SHP77 treated with DMSO at 0.1 percent for 48 hours (cell line): ENCODE results near the gene GMEB2.
A peak's percentile ranks its signal among the peaks of the same experiment; 100 is the strongest.
"Not testable (repeated sequence)": the region's sequence is repeated elsewhere in the genome, so short reads cannot be mapped to it uniquely, and the experiment has no call there.

Source experiments
- DNase-seq: peaks from one replicate; lab custom pipeline; 2025; lab: John Stamatoyannopoulos, UW

The GMEB2 gene

DNA sequence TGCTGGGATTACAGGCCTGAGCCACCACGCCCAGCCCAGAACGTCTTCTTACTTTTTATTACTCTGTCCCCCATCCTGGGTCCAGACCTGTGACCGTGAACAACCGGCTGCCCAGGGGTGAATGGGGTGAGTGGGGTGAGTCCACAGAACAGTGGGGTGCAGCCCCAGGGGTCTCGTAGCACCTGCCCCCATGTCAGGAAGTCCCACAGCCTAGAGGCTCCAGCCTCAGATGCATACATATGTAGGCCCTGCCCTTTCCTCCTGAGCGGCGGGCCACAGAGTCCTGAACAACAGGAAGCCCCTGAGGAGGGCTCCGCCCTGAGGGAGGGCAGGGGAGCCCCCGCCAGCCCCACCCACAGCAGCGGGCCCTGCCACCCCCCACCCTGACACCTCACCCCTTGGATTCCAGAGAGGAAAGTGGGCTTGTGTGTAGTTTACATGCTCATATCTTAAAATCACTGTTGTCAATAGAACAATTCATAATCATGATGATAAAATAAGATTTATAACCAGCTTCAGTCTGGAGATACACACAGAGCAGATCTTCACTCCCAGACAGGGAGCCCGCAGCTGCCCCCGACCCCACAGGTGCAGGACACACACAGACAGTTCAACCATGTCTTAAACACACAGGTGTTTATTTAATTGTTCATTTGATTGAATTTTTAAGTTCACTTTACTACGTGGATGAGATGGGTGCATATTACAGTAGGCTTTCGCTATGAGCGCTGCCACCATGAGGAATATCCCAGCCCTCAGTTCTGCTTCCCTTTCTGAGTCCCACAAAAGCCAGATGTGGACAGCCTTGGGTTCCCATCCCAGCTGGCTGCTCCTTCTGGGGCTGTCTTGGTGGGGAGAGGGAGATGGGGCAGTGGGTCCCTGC, 12.4 kb upstream of the GMEB2 start:
- DNase-seq: no peak

DNA sequence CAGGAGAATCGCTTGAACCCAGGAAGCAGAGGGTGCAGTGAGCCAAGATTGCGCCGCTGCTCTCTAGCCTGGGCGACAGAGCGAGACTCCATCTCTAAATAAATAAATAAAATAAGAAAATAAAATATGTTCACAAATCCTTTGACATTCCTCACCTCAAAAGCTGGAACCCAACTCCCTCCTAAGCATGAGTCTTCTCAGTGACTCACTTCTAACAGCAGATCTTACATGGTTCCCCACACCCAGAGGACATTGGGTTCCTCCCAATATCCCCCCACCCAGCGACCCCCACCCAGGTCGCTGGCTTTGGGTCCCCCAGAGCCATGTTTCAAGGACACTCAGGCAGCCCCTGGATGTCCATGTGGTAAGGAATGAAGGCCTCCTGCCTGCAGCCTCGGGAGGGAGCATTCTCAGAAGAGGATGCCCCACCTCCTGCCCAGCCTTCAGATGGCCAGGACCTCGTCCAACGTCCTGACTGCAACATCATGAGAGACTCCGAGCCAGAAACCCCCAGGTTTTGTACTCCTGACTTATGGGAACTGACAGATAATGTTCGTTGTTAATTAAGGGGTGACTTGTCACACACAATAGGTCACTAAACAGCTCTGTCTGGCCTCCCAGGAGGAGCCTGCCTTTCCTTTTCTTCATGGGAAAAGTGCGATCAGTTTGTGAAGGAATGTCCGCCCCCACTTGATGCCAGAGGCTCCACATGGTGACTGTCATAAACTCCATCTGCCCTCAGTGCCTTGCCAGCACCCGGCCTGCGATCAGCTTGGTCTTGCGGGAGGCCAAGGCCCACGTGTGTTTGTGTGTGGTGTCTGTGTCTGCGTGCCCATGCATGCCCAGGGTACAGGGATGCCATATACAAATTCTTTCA, 10.1 kb upstream of the GMEB2 start:
- DNase-seq: no peak

DNA sequence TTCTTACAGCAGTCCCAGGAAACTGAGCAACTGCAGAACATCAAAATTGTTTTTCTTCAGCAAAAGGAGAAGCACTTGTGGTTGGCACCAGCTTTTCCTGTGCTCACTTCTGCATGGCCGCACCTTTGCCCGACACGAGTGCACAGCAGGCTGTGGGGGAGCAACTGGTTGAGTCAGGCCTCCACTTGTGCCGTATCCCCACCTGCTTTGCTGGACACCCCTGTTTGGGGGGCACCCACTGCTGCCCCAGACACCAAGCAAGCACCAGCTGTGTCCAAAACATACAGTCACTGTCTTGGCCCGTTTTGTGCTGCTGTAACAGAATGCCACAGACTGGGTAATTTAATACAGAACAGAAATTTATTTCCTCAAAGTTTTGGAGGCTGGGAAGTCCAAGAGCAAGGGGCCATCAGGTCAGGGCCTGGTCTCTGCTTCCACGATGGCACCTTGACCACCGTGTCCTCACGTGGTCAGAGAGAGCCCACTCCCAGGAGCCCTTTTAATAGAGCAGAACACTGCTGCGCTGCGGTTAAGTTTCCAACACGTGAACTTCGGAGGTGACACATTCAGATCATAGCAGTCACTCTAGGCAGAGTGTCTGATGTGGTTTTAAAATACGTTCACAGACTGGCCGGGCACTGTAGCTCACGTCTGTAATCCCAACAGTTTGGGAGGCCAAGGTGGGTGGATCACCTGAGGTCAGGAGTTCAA, 8.7 kb upstream of the GMEB2 start:
- no peak for DNase-seq

DNA sequence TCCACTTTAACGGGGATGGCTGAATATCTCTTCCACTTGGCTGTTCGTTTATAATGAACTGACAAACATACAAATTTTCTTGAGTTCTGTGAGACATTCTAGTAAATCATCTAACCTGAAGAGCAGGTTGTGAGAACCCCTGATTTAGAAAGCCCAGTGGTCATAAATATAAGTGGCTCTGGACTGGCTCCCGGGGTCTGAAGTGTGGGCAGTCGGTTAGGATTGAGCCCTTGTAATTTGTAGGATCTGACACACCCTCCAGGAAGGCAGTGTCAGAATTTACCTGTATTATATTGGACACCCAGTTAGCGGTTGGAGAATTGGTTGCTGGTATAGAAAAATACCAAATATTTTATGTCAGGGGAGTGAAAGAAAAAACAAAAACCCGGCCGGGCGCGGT, 6.8 kb upstream of the GMEB2 start:
- no peak for DNase-seq

DNA sequence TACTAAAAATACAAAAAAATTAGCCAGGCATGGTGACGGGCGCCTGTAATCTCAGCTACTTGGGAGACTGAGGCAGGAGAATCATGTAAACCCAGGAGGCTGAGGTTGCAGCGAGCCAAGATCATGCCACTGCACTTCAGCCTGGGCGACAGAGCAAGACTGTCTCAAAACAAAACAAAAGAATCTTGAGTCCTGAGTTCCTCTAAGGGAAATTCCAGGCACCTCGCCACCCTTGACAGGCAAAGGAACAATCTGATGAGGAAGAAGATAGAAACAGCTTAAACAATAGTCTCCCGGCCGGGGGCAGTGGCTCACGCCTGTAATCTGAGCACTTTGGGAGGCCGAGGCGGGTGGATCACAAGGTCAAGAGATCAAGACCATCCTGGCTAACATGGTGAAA, 4.5 kb upstream of the GMEB2 start:
- DNase-seq: not testable (repeated sequence)

DNA sequence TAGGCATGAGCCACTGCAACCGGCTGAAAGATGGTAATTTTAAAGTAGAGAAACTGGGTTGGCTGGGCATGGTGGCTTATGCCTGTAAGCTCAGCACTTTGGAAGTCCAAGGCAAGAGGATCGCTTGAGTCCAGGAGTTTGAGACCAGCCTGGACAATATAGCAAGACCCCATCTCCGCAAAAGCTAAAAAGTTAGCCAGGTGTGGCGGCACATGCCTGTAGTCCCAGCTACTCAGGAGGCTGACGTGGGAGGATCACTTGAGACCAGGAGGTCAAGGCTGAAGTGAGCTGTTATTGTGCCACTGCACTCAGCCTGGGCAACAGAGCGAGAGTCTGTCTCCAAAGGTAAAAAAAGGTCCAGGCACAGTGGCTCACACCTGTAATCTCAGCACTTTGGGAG, 4.1 kb upstream of the GMEB2 start:
- DNase-seq: not testable (repeated sequence)

DNA sequence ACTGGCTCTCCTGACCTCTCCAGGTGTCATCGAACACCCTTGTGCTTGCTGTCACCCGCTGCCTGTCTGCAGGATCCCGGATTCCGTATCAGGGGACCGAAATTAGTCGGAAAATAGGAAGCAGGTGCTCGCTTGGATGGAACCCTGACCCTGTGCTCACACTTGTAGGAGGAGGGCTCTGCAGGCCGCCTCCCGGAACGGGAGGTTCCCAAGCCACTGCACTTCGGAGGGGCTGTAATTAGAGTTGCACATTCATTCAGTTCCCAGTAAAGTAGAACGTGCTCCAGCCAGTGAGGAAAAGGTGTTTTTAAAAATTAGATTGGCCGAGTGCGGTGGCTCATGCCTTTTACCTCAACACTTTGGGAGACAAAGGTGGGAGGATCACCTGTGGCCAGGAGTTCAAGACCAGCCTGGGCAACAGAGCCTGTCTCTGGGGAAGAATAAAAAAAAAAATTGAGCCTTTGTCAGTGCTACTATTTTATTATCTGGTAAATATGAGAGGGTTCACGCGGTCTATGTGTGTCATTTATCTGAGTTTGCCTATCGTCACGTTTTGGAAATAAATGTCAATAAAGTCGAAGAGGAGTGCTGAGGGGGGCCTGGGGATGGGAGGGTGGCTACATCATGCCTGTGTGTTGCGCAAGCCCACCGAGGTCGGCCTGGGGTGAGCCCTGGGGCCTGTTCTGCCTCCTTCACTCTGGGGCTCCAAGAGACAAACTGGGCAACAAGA, 1.5 kb upstream of the GMEB2 start:
- DNase-seq: peak; percentile 93

DNA sequence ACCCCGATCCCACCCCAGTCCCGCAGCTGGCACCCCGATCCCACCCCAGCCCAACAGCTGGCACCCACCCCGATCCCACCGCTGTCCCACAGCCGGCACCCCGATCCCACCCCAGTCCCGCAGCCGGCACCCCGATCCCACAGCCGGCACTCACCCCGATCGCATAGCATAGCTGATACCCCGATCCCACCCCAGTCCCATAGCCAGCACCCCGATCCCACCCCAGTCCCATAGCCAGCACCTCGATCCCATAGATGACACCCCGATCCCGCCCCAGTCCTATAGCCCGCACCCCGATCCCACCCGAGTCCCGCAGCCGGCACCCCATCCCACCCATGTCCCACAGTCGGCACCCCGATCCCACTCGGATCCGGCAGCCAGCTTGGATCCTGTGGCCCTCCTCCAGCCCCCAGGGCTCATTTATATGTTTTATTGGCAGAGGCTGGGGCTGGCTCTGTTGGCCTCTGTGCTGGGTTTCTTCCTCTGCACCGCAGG, 897 bp upstream of the GMEB2 start:
- DNase-seq: no peak

DNA sequence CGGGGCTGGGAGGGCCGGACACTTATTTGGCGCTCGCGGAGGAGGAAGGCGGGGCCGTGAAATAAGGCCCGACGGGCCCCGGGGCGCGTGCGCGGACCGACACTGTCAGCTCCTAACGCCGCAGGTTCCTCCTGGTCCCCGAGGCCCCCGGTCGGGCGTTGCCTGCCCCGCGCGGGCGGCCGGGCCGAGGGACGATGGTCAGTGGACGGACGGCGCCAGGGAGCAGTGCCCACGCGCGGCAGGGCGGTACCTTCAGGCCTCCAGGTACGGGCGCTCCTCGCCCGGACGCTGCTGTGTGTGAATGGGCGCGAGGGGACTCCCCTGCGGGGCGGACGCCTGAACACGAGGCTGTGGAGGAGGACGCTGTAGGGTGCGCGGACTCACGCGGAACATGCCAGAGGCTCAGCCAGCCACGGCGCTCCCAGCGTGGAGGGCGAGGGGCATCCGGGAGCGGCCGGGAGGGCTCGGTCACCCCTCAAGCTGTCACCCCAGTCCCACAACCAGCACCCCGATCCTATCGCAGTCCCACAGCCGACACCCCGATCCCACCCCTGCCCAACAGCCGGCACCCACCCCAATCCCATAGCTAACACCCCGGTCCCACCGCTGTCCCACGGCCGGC, 339 bp upstream of the GMEB2 start:
- peak; percentile 88 for DNase-seq

DNA sequence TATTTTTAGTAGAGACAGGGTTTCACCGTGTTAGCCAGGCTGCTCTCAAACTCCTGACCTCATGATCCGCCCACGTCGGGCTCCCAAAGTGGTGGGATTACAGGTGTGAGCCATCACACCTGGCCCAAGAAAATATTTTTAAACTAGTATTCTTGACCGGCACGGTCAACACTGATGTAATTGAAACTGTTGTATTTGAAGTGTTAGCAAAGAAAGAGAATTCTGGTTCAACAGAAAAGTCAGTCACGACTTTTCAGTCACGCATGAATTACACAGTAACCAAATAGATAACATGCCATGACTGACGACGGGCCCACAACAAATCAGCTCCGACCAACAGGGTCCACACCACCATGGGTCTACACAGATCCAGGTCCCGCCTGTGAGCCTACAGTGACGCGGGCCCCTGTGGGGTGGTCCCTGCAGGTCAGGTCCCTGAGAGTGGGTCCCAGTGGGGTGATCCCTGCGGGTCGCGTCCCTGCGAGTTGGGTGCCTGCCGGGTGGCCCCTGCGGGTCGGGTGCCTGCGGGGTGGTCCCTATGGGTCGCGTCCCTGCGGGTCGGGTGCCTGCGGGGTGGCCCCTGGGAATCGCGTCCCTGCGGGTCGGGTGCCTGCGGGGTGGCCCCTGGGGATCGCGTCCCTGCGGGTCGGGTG, 1.0 kb downstream of the GMEB2 start:
- no peak for DNase-seq

DNA sequence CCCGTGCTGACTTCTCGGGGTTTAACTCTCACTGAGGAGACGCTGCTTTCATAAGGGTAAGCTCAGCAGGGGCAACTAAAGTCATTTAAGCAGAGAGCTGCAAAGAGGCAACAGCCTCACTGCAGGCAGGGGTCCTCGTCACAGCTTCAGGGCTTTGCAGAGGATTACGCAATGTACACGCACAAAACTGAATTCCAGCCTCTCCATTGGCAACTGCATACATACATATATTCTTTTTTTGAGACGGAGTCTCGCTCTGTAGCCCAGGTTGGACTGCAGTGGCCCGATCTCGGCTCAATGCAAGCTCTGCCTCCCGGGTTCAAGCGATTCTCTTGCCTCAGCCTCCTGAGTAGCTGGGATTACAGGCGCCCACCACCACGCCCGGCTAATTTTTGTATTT, 2.4 kb downstream of the GMEB2 start:
- no peak for DNase-seq

DNA sequence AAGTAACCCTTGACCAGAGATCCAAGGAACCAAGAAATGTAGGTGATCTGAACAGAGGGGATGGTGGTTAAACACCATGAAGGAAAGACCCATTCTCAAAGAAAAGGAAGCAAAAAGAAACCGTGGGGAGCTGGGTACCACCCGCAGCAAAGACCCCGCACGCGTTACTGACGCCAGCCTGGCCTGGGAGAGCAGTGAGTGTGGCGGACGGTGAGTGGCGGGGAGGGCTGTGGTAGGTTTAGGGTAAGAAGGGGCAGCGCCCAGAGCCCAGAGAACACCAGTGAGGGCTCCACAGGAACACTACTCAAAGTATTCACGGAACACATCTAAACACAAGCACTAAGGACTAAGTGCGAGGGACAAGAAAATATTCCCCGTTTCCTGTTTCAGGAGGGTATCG, 4.2 kb downstream of the GMEB2 start:
- no peak for DNase-seq

DNA sequence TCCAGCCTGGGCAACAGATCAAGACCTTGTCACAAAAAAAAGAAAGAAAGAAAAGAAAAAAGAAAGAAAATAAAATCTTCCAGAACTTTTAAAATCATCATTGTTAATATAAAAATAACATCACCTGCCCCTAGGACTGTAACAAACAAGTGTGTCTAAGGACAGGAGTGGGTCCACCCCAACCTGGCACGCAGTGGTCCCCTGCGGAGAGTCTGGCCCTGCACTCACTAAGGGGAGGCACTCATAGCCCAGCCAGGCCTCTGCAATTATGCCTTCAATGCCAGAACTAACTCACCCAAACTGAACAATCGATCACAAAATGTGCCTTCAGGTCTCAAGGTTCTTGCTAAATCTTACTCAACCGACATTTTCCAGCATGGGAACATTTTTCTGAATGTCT, 4.8 kb downstream of the GMEB2 start:
- no peak for DNase-seq

DNA sequence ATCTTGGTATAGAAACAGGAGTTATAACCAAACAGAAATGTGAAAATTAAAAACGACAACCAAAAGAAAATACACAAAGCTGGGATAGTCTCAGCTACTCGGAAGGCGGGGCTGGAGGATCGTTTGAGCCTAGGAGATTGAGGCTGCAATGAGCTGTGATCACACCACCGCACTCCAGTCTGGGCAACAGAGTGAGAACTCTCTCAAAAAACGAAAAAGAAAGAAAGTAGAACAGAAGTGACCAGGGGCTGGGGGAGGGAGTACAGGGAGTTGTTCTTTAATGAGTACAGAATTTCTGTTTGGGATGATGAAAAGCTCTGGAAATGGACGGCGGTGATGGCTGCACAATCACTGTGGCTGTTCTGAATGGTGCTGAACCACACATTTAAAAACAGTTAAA, 5.9 kb downstream of the GMEB2 start:
- DNase-seq: no peak

DNA sequence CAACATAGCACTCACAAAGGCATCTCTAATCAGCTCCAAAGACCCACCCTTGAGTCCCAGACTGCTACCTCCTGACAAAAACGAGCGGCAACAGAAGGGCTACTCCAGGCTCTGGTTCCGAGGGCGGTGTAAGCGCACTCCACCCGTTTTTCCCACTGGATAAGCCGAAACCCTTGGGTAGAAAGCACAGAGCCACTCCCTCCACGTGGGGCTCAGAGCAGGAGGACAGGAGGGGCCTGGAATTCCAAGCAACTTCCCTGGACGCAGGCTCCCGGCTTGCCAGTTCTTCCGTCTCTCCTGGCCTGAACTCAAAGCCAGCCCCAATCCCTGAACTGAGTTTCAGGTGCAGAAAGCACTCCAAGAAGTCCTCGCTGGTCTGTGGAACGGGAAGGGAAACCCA, 7.4 kb downstream of the GMEB2 start:
- no peak for DNase-seq

DNA sequence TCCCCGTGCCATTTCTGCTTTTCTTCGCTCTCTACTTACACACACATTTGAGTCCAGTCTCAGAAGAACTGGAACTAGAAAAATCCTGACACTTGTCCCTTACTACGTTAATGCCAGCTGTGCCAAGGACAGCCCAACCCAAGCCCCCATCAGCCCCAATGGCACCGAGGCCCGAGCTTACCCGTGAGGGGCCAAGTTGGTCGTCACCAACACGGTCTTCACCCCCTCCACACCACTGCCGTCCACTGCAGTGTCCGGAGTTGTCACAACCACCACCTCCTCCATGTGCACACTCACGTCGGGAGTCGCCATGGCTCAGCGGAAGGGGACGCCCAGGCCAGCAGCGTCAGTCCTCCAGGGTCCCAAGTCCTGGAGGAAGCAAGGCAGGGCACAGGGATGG, 7.8 kb downstream of the GMEB2 start:
- DNase-seq: no peak

DNA sequence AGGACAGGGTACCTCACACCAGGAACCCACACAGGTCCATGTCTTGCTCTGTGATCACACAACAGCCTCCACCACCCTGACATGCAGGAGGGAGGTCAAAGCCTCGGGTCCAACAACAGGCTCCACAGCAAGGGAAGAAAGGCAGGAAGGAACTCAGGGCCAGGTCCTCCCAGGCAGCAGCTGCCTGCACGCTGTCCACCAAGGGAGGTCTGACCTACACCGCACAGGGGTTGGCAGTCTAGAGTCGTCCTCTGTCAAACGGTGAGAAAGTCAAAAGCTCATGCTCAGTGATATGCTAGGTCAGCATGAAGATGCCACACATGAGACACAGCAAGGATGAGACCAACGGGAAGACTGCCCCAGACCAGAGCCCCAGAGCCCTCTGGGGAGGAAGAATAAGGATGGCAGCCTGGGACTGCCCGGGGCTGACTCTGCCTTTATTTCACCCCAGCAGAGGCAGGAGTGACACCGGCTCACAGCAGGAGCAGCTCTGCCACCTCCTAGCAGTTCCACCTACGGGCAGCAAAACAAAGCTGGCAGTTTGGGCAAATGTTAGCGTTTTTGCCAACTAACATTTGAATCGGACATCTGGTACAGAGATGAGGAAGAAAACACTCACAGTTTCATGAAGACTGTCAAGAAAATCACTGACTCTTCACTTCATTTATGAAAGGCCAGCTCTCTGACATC, 8.5 kb downstream of the GMEB2 start:
- DNase-seq: no peak

DNA sequence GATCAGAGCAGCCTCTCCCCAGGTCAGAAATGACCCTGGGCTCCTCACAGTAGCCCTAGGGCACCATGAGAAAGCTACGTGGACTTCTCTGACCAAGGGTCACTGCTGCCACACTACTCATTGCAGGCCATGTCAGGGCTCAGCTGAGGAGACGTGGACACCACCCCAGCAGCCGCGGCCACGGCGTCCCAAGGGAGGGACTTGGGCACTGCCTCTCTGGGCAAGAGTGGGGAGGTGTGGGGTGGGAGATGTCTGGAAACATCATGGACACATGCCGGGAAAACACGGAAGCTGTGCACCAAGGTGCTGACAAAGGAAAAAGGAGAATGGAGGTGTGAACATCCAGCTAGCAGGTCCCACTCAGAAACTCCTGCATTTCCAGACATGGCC, 9.0 kb downstream of the GMEB2 start:
- DNase-seq: no peak

DNA sequence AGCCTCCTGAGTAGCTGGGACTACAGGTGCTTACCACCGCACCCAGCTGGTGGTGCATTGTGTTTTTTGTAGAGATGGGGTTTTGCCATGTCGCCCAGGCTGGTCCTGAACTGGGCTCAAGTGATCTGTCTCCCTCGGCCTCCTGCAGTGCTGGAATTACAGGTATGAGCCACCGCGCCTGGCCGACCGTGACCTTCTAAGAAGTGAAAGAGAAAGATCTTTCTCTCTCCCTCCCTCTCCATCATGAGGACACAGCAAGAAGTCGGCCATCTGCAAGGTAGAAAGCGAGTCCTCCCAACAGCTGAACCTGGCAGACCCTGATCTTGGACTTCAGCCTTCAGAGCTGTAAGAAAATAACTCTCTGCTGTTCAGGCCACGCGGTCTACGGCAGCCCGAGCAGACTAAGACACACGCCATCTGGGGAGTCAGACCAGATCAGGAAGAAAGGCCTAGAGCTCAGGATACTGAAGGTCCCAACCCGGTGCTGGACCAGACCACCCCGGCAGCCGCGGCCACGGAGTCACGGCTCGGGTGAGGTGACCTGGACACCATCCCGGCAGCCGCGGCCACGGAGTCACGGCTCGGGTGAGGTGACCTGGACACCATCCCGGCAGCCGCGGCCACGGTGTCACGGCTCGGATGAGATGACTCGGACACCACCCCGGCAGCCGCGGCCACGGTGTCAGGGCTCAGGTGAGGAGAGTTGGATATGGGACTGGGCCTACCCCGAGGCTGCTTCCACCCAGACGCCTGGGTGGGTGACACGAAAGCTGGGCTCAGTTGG, 9.6 kb downstream of the GMEB2 start:
- no peak for DNase-seq
